ENCODE results near the gene APLF.
"Not testable (repeated sequence)": the region's sequence is repeated elsewhere in the genome, so short reads cannot be mapped to it uniquely, and the experiment has no call there.

APLF gene

GRCh38 chr2:68590702-68591101 is 123.3 kb downstream of the APLF start:
- DNase-seq: no peak

GRCh38 chr2:68591225-68591624 is 123.8 kb downstream of the APLF start:
- DNase-seq: no peak

GRCh38 chr2:68594041-68594440 is 126.7 kb downstream of the APLF start:
- peak in 1 of 5 donors; percentile 4 for DNase-seq

- peak in 4 of 5 donors; percentile 24 to 58 (median 32) for DNase-seq
Measured at GRCh38 chr2:68594674-68595492, 127.5 kb downstream of the APLF start.

GRCh38 chr2:68595493-68595785 is 128.1 kb downstream of the APLF start:
- DNase-seq: not testable (repeated sequence)

GRCh38 chr2:68600495-68600894 is 133.1 kb downstream of the APLF start:
- not testable (repeated sequence) for DNase-seq

- DNase-seq: no peak
Measured at GRCh38 chr2:68603059-68603458, 135.7 kb downstream of the APLF start.

- DNase-seq: no peak
Measured at GRCh38 chr2:68604077-68604476, 136.7 kb downstream of the APLF start.

- DNase-seq: no peak
Measured at GRCh38 chr2:68605939-68606338, 138.6 kb downstream of the APLF start.

- no peak for DNase-seq
Measured at GRCh38 chr2:68606759-68607158, 139.4 kb downstream of the APLF start.

- no peak for DNase-seq
Measured at GRCh38 chr2:68607837-68608236, 140.5 kb downstream of the APLF start.

GRCh38 chr2:68612765-68613519 is 145.6 kb downstream of the APLF start:
- no peak for DNase-seq

- DNase-seq: no peak
Measured at GRCh38 chr2:68620772-68621171, 153.4 kb downstream of the APLF start.

- DNase-seq: no peak
Measured at GRCh38 chr2:68623820-68624219, 156.4 kb downstream of the APLF start.

- no peak for DNase-seq
Measured at GRCh38 chr2:68627615-68628014, 160.2 kb downstream of the APLF start.
